OCI-LY1 (cell line): ENCODE data around the gene SUSD6.

ENCODE experiments used
- H2AFZ ChIP-seq: fragments of 200-600 bp; sonication (generic), shearing (Covaris generic); 2 replicates; pipeline ENCODE4 v1.6.0; 2014; ENCODE audit warnings: antibody characterized with exemption, mild to moderate bottlenecking, low read length
- H3F3A ChIP-seq: fragments of 200-600 bp; sonication (generic), shearing (Covaris generic); 2 replicates; pipeline ENCODE4 v1.6.0; 2014; ENCODE audit warnings: mild to moderate bottlenecking, antibody characterized with exemption, low read length, moderate library complexity; ENCODE audit not compliant: insufficient read depth
- H3K27ac ChIP-seq: fragments of 200-600 bp; sonication (generic); 2 replicates; pipeline ENCODE4 v1.5.1; 2014; ENCODE audit warnings: low read length, mixed run types, mild to moderate bottlenecking, low read depth; ENCODE audit not compliant: poor library complexity, severe bottlenecking
- H3K27me3 ChIP-seq: fragments of 200-600 bp; sonication (generic); 2 replicates; pipeline ENCODE4 v1.6.0; 2014; ENCODE audit warnings: antibody characterized with exemption, mild to moderate bottlenecking, low read length, moderate library complexity; ENCODE audit not compliant: insufficient read depth
- H3K36me3 ChIP-seq: fragments of 200-600 bp; sonication (generic); 2 replicates; pipeline ENCODE4 v1.6.1; 2014; ENCODE audit warnings: mild to moderate bottlenecking, antibody characterized with exemption, low read length, moderate library complexity, mixed read lengths; ENCODE audit not compliant: insufficient read depth
- H3K4me1 ChIP-seq: fragments of 200-600 bp; sonication (generic); 2 replicates; pipeline ENCODE4 v1.5.1; 2014; ENCODE audit warnings: mild to moderate bottlenecking, low read length, moderate library complexity; ENCODE audit not compliant: insufficient read depth, severe bottlenecking
- H3K4me2 ChIP-seq: fragments of 200-600 bp; sonication (generic), shearing (Covaris generic); 2 replicates; pipeline ENCODE4 v1.6.1; 2014; ENCODE audit warnings: low read length
- H3K4me3 ChIP-seq: fragments of 200-600 bp; sonication (generic); 2 replicates; pipeline ENCODE4 v1.5.1; 2014; ENCODE audit warnings: low read length, low read depth, mild to moderate bottlenecking, mixed read lengths; ENCODE audit not compliant: poor library complexity, severe bottlenecking
- H3K79me2 ChIP-seq: fragments of 200-600 bp; shearing (Covaris generic); 2 replicates; pipeline ENCODE4 v1.6.1; 2016; ENCODE audit warnings: mixed run types, low read length, mixed read lengths; ENCODE audit not compliant: insufficient read depth
- H3K9ac ChIP-seq: fragments of 200-600 bp; sonication (generic), shearing (Covaris generic); 2 replicates; pipeline ENCODE4 v1.6.1; 2014; ENCODE audit warnings: mild to moderate bottlenecking, low read length, mixed read lengths
- H3K9me2 ChIP-seq: fragments of 200-600 bp; sonication (generic), shearing (Covaris generic); 2 replicates; pipeline ENCODE4 v1.6.1; 2014; ENCODE audit warnings: low read depth, mild to moderate bottlenecking, low read length, mixed read lengths
- H3K9me3 ChIP-seq: fragments of 200-600 bp; shearing (Covaris generic); 2 replicates; pipeline ENCODE4 v1.6.1; 2014; ENCODE audit warnings: low read length, mixed read lengths
- H4K20me1 ChIP-seq: fragments of 200-600 bp; sonication (generic), shearing (Covaris generic); 2 replicates; pipeline ENCODE4 v1.6.0; 2016; ENCODE audit warnings: mild to moderate bottlenecking, low read length; ENCODE audit not compliant: insufficient read depth
- CTCF ChIP-seq: fragments of 200-600 bp; sonication (generic), shearing (Covaris generic); IDR thresholded peaks from 2 replicates; pipeline ENCODE4 v1.5.1; 2017; ENCODE audit warnings: mild to moderate bottlenecking, antibody characterized with exemption, low read length, moderate library complexity, mixed read lengths
- EZH2 ChIP-seq: fragments of 200-600 bp; sonication (generic), shearing (Covaris generic); IDR thresholded peaks from 2 replicates; pipeline ENCODE4 v1.8.0; 2017; ENCODE audit warnings: borderline replicate concordance, mixed run types, mild to moderate bottlenecking, antibody characterized with exemption, low read length, moderate library complexity, mixed read lengths

The SUSD6 gene

GRCh38 chr14:69711065-69711464 lies 99.7 kb downstream of the SUSD6 start:
- Histone ChIP-seq H3K79me2 (no peaks in the 10 kb centered on the region), H3K9me2 (no peaks in the 10 kb centered on the region), H3F3A (no peaks in the 10 kb centered on the region), H4K20me1 (no peaks in the 10 kb centered on the region), H3K9ac (no peak overlapping the region), H3K4me2 (no peak overlapping the region), H3K4me3 (no peak overlapping the region), H3K9me3 (no peaks in the 10 kb centered on the region), H3K36me3 (peaks cover 83% of the 10 kb centered on the region), H2AFZ (no peak overlapping the region), H3K27ac (no peak overlapping the region), H3K27me3 (no peaks in the 10 kb centered on the region), H3K4me1 (peaks cover 12% of the 10 kb centered on the region)
- TF ChIP-seq CTCF (no peak), EZH2 (no peak)

DNA sequence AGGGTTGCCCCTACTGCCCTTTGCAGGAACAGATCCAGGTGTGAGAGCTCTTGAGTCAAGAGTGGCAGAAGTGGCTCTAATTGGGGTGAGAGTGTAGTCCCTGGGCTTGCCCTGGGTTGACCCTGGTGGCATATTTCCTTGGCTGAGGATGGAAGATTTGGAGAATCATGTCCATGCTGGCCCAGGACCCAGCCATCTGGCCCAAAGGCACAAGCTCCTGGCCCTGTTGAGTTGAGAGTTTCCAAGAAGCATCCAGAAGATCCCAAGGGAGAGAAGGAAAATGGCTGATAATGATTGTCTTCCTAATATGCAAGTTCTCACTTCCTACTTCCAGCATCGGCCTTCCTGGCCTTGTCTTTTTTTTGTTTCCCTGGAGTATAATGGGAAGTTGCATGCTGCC lies 100.1 kb downstream of the SUSD6 start:
- Histone ChIP-seq H3K4me2 (no peak overlapping the region), H3F3A (no peaks in the 10 kb centered on the region), H3K36me3 (peaks cover 79% of the 10 kb centered on the region), H4K20me1 (no peaks in the 10 kb centered on the region), H3K9ac (no peak overlapping the region), H3K9me2 (no peaks in the 10 kb centered on the region), H3K79me2 (no peaks in the 10 kb centered on the region), H3K27me3 (no peaks in the 10 kb centered on the region), H3K27ac (no peak overlapping the region), H3K4me3 (no peak overlapping the region), H3K4me1 (peaks cover 12% of the 10 kb centered on the region), H3K9me3 (no peaks in the 10 kb centered on the region), H2AFZ (no peak overlapping the region)
- no peak for TF ChIP-seq CTCF
- no peak for TF ChIP-seq EZH2

DNA sequence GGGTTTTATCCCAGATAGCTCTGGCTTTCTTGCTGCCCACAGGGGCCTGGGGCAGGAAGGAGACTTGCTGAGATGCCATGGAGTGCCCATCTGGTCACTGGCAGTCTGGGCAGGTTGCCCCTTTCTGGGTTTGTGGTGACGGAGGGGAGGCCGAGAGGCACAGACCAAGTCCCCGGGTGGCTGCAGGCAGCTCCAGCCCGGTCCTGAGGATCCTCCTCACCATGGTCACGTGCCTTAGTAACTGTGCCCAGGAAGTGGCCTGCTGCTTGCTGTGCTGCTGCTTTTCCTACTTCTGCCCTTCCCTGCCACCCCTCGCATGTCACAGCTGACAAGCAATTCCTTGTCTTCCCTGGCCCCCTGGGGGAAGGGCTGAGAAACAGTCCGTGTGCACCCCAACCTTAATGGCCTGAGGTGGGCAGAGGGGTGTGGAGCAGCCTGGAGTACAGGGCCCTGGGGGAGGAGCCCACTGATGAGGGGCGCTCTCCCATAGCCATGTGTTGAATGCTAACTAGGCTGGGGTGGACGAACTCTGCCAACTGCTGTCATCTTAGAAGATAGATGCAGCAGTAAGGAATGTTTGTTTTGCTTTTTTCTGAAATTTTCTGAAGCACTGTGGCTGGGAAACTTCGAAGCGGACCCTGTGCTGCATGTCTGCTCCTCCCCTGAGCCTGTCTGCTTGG lies 100.6 kb downstream of the SUSD6 start:
- no peak for TF ChIP-seq CTCF
- TF ChIP-seq EZH2: no peak
- Histone ChIP-seq H2AFZ (no peak overlapping the region), H3K27ac (no peak overlapping the region), H3K9ac (no peak overlapping the region), H3K27me3 (no peaks in the 10 kb centered on the region), H3K9me2 (no peaks in the 10 kb centered on the region), H3K79me2 (no peaks in the 10 kb centered on the region), H3K4me3 (no peak overlapping the region), H3K9me3 (no peaks in the 10 kb centered on the region), H4K20me1 (no peaks in the 10 kb centered on the region), H3K4me1 (peaks cover 12% of the 10 kb centered on the region), H3F3A (no peaks in the 10 kb centered on the region), H3K36me3 (peaks cover 74% of the 10 kb centered on the region), H3K4me2 (no peak overlapping the region)
